Peyer's patch (tissue), 4 donors: ENCODE measurements around the gene MOB3C. TPM values are rescaled to one million over a fixed set of nuclear protein-coding genes. Genes with fewer than 3 reads are reported as not detected.
A peak's percentile ranks its signal among the peaks of the same experiment; 100 is the strongest.

Source experiments
- DNase-seq, 3 donors: peaks; one replicate each; pipeline ENCODE4 v3.0.0-alpha.2; 2017 to 2019
- H3K27ac ChIP-seq, 4 donors: fragments of 200-600 bp; sonication (generic); one replicate each; pipeline ENCODE4 v1.5.1; 2016 to 2019
- H3K27me3 ChIP-seq, 2 donors: fragments of 200-600 bp; sonication (generic); one replicate each; pipeline ENCODE4 v1.5.1; 2019
- H3K36me3 ChIP-seq, 3 donors: fragments of 200-600 bp; sonication (generic); one replicate each; pipeline ENCODE4 v1.5.1; 2016 to 2019
- H3K4me1 ChIP-seq, 4 donors: fragments of 200-600 bp; sonication (generic); one replicate each; pipeline ENCODE4 v1.5.1; 2016 to 2019
- H3K4me3 ChIP-seq, 4 donors: fragments of 200-600 bp; sonication (generic); 1 replicate in 3 of 4; 2 replicates in 1 of 4; pipeline ENCODE4 v1.5.1; 2016 to 2019; ENCODE audit warnings: mild to moderate bottlenecking in 1 of 4
- H3K9me3 ChIP-seq, 4 donors: fragments of 200-600 bp; sonication (generic); one replicate each; pipeline ENCODE4 v1.5.1; 2016 to 2019; ENCODE audit warnings: mild to moderate bottlenecking in 1 of 4
- CTCF ChIP-seq, 6 experiments: fragments of 450-650 bp in 4 of 6; fragments of 200-600 bp in 2 of 6; sonication (generic) in 1 of 6; IDR thresholded peaks; one replicate each; pipeline ENCODE4 v1.5.1; 2017 to 2019; ENCODE audit warnings: antibody characterized with exemption in 6 of 6, mild to moderate bottlenecking in 3 of 6, moderate library complexity in 1 of 6
- POLR2A ChIP-seq, 2 donors: fragments of 450-650 bp; IDR thresholded peaks; one replicate each; pipeline ENCODE4 v1.5.1; 2017; ENCODE audit warnings: antibody characterized with exemption in 2 of 2, mild to moderate bottlenecking in 2 of 2, moderate library complexity in 2 of 2
- total RNA-seq, 4 donors: library from RNA; depleted of rRNA; stranded (reverse); fragments of >200 nt; gene quantifications; one replicate each; pipeline ENCODE4 v1.1.0, GENCODE V29; 2016

Gene MOB3C
- total RNA-seq, 4 donors from 2014 or later = 7.7 to 22.3 (median 14.5) TPM

DNA sequence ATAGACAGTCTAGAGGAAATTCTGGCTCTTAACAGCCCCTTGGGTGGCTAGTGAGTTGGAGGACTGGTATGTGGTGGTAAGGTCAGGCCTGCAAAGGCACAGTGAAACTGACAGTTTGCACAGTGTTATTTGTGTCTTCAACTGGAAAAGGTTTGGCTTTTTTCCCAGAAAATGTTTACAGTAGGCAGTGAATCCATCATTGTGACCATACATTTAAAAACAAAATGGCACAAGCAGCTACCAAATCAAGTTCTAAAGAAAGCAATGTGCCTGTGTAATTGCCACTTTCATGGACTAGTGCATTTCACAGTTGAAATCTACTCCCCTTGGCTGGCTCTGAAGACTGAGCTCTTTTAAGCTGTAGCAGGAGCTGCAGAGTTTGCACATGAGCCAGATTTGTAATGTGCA is 26.8 kb upstream of the MOB3C start:
- peaks cover 0 to 18% (median 0%) of the 10 kb centered on the region in 3 donors for H3K36me3 ChIP-seq
- H3K4me3 ChIP-seq = no peak overlapping the region
- peaks cover 0 to 9% (median 0%) of the 10 kb centered on the region in 4 donors for H3K4me1 ChIP-seq
- no peaks in the 10 kb centered on the region for H3K27me3 ChIP-seq
- no peak for DNase-seq
- H3K9me3 ChIP-seq = no peaks in the 10 kb centered on the region
- TF ChIP-seq CTCF (IDR thresholded peaks at IDR 0.05) (no peak), POLR2A (IDR thresholded peaks at IDR 0.05) (no peak)
- no peak overlapping the region for H3K27ac ChIP-seq

DNA sequence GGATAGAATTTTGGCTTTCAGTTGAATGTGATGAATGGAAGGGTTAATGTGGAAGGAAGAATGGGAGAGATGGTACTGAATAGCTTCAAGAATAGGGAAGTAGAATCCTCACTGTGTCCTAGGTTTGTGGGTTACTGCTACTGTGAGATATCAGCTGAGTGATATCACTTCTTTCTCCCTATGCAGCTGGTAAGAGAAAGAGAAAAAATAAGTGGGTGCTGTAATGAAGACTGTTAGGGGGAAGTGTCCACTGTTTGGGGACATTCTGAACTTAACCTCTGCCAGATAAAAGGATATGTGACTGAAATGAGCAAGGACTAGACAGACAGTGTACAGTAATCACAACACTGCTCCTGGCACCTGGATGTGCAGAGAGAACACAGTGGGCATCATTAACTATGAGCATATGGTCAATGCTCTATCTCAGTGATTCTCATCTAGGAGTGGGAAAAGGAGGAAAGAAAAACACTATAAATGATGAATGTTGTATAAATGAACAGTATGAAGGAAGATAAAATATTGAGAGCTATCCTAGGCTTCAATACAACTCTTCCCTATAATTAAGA is 25.6 kb upstream of the MOB3C start:
- DNase-seq = no peak
- no peak for TF ChIP-seq CTCF (IDR thresholded peaks at IDR 0.05)
- TF ChIP-seq POLR2A (IDR thresholded peaks at IDR 0.05) = no peak
- Histone ChIP-seq H3K27ac (no peak overlapping the region), H3K36me3 (peaks cover 0 to 7% (median 0%) of the 10 kb centered on the region in 3 donors), H3K9me3 (no peaks in the 10 kb centered on the region), H3K4me3 (no peak overlapping the region), H3K27me3 (no peaks in the 10 kb centered on the region), H3K4me1 (peaks cover 0 to 9% (median 0%) of the 10 kb centered on the region in 4 donors)

DNA sequence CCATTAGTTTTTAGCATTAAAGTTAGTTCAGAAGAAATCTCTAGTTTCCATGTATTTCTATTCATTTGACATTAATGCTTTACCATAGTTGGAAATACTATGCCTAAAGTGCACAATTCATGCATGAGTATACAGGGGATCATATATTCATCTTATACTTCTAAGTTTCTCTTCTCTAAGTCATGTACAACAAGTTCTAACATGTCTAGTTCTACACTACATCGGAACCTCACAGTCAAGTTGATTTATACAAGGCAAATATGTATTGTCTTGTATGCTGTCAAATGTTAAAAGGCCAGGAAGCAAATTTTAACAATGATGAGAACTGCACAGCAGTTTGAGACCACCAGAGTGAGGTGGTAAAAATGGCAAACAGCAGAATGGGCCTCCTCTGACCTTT is 22.9 kb upstream of the MOB3C start:
- Histone ChIP-seq H3K27ac (no peak overlapping the region), H3K9me3 (no peaks in the 10 kb centered on the region), H3K4me3 (no peak overlapping the region), H3K4me1 (peaks cover 0 to 9% (median 0%) of the 10 kb centered on the region in 4 donors), H3K36me3 (peaks cover 0 to 26% (median 0%) of the 10 kb centered on the region in 3 donors), H3K27me3 (no peaks in the 10 kb centered on the region)
- no peak for TF ChIP-seq POLR2A (IDR thresholded peaks at IDR 0.05)
- no peak for TF ChIP-seq CTCF (IDR thresholded peaks at IDR 0.05)
- no peak for DNase-seq

DNA sequence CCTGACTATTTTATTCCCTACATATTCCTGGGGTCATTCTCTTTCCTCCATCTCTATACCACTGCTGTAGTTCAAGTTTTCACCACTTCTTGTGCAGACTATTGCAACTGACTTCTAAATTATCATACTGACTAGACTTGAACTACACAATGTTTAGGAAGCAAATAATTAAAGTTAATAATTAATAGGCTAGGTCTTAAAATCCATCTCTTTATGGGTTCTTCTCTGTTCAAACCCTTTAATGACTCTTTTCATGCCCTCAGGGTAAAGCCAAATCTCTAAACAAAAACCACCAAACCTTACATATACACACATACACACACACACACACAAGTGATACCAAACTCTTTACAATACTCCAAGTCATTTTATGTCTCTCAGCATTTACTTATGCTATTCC is 22.3 kb upstream of the MOB3C start:
- Histone ChIP-seq H3K36me3 (peaks cover 0 to 32% (median 0%) of the 10 kb centered on the region in 3 donors), H3K27me3 (no peaks in the 10 kb centered on the region), H3K9me3 (no peaks in the 10 kb centered on the region), H3K4me1 (peaks cover 0 to 9% (median 0%) of the 10 kb centered on the region in 4 donors), H3K4me3 (no peak overlapping the region), H3K27ac (no peak overlapping the region)
- TF ChIP-seq POLR2A (IDR thresholded peaks at IDR 0.05) = no peak
- peak in 1 of 6 experiments; percentile 24 for TF ChIP-seq CTCF (IDR thresholded peaks at IDR 0.05)
- DNase-seq = no peak

- H3K4me1 ChIP-seq = no peaks in the 10 kb centered on the region
- H3K36me3 ChIP-seq = peaks cover 0 to 44% (median 0%) of the 10 kb centered on the region in 3 donors
- H3K4me3 ChIP-seq = no peak overlapping the region
- DNase-seq = no peak
- no peaks in the 10 kb centered on the region for H3K9me3 ChIP-seq
- no peaks in the 10 kb centered on the region for H3K27me3 ChIP-seq
- TF ChIP-seq POLR2A (IDR thresholded peaks at IDR 0.05) (no peak), CTCF (IDR thresholded peaks at IDR 0.05) (no peak)
- peak overlapping the region in 1 of 4 donors; percentile 22 for H3K27ac ChIP-seq
Measured at GRCh38 chr1:46637444-46638083, 21.0 kb upstream of the MOB3C start.
